ENCODE measurements around the gene PLPP3. TPM values are rescaled to one million over a fixed set of nuclear protein-coding genes. Genes with fewer than 3 reads are reported as not detected.
A peak's percentile ranks its signal among the peaks of the same experiment; 100 is the strongest.
"Not testable (repeated sequence)": the region's sequence is repeated elsewhere in the genome, so short reads cannot be mapped to it uniquely, and the experiment has no call there.

PLPP3 gene
- 198 TPM for total RNA-seq

DNA sequence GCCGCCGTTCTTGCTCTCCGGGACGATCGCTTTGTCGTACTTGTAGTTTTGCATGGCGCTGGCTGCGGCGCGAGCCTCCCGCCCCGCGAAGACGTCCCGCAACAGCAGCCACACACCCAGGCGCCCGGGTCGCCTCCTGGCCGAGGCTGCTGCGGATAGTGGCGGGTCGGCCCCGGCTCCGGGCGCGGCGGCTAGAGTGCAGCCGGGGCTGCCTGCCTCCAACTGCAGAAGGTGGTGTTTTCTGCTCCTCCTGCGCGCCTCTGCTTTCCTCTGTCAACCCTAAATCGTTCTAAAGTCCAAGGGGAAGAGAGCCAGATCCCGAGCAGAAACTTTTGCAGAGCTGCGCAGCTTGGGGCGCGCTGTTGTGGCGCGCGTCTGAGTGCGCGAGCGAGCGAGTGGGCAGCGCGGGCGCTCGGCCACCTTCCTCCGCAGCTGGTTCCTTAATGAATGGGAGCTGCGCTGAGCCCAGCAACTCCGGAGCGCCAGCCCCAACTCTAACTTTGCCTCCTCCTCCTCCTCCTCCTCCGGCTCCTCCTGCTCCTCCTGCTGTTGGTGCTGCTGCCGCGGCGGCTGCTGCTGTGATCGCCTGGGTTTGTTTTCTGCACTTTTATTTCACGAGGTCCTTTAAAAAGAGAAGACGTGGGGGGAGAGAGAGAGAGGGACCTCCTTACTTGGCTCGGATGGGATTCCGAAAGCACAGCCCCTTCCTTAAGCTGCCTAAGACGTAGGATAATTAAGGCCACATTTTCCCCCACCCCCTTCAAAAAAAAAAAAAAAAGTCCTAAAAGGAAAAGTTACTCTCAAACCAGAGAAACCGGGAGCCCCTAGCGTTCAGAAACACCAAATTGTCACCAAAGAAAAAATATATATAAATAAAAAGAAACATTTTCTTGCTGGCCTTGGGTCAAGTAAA, at the start of gene PLPP3:
PLPP3 (minus strand) TSS at position 601 of the 913 bp plus-strand sequence; CDS start at position 54, 547 bp downstream.
- intact Hi-C loops (cut with DNase I) = no loop called here
- DNase-seq (ENCODE audit: low spot score) (peak; percentile 91), ATAC-seq (peak; percentile 91)

DNA sequence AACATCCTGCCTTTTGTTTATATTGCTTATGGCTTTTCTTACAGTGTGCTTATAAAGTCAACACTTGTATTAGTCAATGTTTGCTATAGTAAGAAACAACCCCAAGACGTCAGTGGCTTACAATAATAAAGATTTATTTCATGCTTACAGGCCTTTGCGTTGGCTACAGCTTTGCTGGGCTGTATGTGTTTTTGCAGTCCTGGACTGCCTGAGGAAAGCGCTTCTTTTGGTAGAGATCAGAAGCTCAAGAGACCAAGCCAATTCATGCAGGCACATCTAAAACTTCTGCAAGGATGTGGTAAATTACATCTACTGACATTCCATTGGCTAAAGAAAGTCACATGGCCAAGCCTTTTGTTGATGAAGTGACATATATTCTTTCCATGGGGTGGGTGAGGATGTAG, 48.3 kb upstream of the PLPP3 start:
- ATAC-seq = no peak
- intact Hi-C loops (cut with DNase I) = no loop called here
- no peak for DNase-seq (ENCODE audit: low spot score)

DNA sequence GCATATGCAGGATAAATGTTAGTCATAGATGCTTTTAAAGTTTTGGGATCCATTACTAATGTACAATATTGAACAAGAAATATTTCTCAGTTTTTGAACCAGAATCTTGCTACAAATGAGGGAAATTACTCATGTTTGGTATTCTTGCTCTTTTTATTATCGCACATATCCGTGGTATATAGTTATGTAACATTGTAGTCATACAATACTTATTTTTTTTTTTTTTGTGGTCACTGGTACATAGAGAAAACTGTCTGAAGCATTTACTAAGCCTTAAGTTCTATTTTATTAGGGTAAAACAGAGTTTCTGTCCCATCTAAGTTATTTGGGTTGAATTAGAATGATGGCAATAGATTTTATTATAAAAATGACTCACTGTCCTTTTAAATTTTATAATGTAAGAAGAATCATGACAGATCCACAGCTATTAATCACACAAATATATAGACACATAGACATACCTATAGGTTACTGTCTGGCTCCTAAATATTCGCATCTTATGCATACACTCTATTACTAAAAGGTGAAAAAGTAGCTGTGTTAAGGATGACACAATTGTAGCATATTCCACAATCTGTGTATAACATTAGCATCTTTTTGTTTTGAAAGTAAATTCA, 47.8 kb upstream of the PLPP3 start:
- DNase-seq (ENCODE audit: low spot score) = no peak
- intact Hi-C loops (cut with DNase I) = no loop called here
- no peak for ATAC-seq

DNA sequence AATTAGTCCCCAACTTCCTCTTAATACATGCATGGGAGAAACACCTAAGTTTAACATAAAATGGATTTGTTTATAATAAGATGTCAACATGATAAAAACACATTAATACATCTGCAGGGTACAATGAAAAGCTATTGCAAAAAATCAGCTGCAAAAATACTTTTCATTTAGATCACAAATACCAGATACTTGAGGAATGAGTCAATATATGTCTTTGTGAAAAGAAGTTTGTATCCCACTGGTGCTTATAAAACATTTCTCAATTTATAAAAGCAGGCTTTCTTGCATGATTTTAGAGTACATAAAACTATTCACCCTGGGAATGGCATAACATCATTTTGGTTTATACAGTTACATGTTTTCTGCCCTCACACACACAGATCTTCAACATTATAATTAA, 47.2 kb upstream of the PLPP3 start:
- ATAC-seq (no peak), DNase-seq (ENCODE audit: low spot score) (no peak)
- intact Hi-C loops (cut with DNase I) = no loop called here

DNA sequence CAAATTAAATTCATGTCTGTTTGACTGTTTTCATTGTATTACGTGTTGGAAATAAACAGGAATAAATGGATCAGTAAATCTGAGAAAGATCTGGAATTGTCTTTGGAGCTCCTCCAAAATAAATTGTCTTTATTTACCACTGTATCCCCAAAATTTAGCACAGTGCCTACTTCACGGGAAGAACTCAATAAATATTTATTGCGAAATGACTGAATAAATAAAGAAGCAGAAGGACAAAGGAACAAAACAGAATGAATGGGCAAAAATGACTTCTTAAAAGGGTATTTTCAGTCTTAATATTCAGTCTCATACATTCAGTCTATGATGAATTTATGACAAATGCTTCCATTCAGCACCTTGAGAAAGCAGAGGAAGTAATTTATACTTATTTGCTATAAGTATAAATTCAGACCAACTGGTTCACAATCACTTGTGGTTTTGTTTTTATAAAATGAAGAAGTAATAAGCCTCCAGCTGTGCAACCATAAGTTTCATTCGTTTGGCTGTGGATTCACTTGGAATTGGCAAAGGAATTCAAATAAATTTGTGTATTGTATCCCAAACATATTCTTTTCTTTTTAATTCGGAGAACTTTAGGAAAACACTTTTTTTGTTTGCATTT, 46.6 kb upstream of the PLPP3 start:
- intact Hi-C loops (cut with DNase I) = no loop called here
- ATAC-seq (no peak), DNase-seq (ENCODE audit: low spot score) (no peak)

DNA sequence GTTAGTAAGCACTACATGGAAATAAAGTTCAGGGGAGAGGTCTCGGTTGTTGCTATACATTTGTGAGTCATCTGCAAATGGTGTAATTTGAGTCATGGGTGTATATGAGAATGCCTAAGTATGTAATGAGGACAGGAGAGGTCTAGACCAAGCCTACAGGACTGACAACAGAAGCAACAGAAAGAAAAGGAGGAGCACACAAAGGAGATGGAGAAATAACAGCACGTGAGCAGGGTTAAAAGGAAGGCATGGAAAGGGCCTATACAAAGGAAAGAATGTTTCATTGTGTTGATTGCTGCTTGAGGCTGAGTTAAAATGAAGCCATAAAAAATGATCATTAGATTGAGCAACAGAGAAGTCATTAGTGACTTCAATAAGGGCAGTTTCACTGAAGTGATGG, 37.8 kb upstream of the PLPP3 start:
- no peak for ATAC-seq
- intact Hi-C loops (cut with DNase I) = no loop called here

DNA sequence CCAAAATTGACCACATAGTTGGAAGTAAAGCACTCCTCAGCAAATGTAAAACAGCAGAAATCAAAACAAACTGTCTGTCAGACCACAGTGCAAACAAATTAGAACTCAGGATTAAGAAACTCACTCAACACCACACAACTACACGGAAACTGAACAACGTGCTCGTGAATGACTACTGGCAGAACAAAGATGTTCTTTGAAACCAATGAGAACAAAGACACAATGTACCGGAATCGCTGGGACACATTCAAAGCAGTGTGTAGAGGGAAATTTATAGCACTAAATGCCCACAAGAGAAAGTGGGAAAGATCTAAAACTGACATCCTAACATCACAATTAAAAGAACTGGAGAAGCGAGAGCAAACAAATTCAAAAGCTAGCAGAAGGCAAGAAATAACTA, 31.4 kb upstream of the PLPP3 start:
- ATAC-seq; DNase-seq (ENCODE audit: low spot score); intact Hi-C loops (cut with DNase I): not testable (repeated sequence)

More for the DNA sequence above, 37.8 kb upstream of the PLPP3 start:
- DNase-seq (ENCODE audit: low spot score) = no peak

DNA sequence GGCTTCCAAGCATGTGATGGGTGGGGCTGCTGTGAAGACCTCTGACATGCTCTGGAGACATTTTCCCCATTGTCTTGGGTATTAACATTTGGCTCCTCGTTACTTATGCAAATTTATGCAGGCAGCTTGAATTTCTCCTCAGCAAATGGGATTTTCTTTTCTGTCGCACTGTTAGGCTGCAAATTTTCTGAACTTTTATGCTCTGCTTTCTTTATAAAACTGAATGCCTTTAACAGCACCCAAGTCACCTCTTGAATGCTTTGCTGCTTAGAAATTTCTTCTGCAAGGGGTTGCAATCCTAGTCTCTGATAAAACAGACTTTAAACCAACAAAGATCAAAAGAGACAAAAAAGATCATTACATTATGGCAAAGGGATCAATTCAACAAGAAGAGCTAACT, 30.7 kb upstream of the PLPP3 start:
- ATAC-seq; intact Hi-C loops (cut with DNase I); DNase-seq (ENCODE audit: low spot score): not testable (repeated sequence)

DNA sequence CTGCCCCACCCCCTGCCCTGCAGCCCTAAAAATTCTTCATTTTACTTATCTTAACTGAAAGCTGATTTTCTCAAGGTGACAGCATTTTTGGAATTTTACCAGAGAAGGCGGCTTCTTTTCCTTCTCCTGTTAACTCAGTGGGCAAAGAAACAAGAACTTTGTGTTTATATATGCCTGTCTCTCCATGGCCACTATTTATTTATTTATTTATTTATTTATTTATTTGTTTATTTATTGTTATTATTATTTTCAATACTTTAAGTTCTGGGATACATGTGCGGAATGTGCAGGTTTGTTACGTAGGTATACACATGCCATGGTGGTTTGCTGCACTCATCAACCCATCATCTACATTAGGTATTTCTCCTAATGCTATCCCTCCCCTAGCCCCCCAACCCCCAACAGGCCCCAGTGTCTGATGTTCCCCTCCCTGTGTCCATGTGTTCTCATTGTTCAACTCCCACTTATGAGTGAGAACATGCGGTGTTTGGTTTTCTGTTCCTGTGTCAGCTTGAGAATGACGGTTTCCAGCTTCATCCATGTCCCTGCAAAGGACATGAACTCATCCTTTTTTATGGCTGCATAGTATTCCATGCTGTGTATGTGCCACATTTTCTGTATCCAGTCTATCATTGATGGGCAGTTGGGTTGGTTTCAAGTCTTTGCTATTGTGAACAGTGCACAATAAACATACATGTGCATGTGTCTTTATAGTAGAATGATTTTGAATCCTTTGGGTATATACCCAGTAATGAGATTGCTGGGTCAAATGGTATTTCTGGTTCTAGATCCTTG, 16.2 kb upstream of the PLPP3 start:
- intact Hi-C loops (cut with DNase I); DNase-seq (ENCODE audit: low spot score); ATAC-seq: not testable (repeated sequence)

DNA sequence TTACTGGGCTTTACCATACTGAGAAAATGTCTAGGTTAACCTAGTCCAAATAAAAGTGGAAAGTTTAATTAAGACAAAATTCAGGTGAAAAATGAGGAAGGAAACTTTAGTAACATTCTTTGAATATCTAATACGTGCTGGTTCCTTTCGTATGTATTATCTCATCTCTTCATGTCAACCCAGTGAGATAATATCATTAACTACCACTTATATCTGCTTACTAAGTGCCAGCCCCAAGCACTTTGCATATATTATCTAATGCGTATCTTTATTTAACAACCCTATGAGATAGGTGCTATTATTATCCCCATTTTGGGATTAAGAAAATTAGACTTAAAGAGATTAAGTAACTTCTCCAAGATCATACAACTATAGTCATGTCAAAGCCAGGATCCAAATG, 12.5 kb upstream of the PLPP3 start:
- DNase-seq (ENCODE audit: low spot score) (no peak), ATAC-seq (no peak)
- intact Hi-C loops (cut with DNase I) = loop anchor here (5.0 kb wide), 1 partner anchor 1315 kb away; no protein-coding TSS in a partner anchor

DNA sequence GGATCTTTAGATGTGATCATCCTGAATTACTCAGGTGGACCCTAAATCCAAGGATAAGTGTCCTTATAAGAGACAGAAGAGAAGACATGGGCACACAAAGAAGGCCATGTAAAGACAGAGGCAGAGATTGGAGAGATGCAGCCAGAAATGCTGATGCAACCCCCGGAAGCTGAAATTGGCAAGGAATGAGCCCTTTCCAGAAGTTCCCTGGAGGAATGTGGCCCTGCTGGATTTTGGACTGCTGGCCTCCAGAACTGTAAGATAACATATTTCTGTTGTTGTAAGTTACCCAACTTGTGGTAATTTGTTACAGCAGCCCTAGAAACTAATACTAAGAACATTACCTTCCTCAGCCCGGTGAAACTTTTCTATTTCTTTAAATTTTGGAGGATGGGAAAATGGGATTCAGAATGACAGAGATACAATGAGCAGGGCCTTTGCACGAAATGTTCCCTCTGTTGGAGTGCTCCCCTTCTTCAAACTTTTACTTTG, 11.2 kb upstream of the PLPP3 start:
- ATAC-seq = no peak
- no peak for DNase-seq (ENCODE audit: low spot score)
- intact Hi-C loops (cut with DNase I) = loop anchor here (5.0 kb wide), 1 partner anchor 1313 kb away; no protein-coding TSS in a partner anchor

DNA sequence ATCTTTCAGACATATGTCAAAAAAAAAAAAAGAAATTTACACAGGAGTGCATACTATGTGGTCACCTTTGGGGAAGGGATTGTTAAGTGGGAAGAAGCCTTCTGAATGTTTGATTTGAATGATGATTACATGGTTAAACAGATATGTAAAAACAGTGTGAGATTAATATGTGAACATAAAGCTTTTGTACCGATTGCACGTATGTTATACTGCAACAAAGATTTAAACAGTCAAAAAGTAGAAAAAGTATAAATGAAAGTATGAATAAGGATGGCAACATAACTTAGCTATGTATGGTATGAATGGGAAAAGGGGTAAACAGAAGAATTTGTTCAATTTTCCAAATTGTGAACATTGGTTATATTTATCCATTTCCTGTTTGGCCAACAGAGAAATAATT, 10.0 kb upstream of the PLPP3 start:
- ATAC-seq = no peak
- intact Hi-C loops (cut with DNase I) = no loop called here
- DNase-seq (ENCODE audit: low spot score) = no peak

DNA sequence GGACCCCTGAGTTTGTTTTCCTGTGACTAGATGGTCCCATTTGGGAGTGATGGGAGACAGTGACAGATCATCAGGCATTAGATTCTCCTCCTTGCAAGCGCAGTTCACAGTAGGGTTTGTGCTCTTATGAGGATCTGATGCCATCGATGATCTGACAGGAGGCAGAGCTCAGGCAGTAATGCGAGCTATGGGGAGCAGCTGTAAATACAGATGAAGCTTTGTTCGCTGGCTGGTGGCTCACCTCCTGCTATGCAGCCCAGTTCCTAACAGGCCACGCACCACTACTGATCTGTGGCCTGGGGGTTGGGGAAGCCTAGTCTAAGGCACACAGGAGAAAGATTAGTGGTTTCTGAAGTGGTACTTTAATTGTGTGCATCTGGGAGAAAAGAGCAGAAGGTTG, 7.1 kb upstream of the PLPP3 start:
- intact Hi-C loops (cut with DNase I) = no loop called here
- DNase-seq (ENCODE audit: low spot score) (no peak), ATAC-seq (no peak)

DNA sequence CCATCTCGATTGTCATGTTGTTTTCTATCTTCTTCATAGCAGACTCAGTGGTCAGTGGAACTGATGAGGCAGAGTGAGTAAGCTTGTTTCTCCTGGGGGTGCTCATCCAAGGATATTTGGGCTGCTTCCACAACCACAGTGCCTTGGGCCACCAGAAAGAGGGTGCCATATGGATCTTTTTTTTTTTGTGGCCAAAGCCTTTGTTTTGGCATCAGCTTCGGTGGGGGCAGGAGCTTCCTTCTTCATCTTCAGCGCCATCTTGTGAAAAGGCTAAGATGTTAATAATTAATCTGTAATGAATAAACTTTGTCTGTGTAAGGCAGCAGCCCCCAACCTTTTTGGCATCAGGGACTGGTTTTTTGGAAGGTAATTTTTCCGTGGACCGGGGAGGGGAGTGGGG, 6.6 kb upstream of the PLPP3 start:
- intact Hi-C loops (cut with DNase I) = no loop called here
- DNase-seq (ENCODE audit: low spot score) (no peak), ATAC-seq (no peak)

DNA sequence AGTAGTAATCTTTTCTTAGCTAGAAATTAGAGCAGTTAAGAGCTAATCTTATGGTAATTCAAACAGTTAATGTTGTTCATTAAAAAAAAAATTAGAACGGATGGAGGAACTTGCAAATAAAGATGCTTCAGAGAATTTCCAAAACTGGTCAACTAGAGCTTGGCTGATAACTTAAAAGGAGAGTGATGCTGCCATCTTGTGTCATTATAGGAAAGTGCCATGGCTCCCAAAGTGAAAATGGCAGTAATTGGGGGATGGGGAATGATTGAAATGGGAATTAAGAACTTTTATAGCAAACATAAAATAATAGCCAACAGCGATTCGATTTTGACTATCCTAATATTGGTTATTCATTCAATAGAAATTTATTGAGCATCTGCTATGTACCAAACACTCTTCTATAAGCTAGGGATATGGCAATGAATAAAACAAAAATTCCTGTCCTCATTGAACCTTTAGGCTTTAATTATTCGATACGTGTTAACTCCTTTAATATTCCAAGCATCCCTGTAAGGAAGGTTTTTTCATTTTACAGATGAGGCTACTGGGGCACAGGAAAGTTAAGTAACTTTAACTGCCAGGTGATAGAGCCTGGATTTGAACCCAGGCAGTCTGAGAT, 5.7 kb upstream of the PLPP3 start:
- DNase-seq (ENCODE audit: low spot score) = no peak
- intact Hi-C loops (cut with DNase I) = loop anchor here (5.0 kb wide), 1 partner anchor 1298 kb away; no protein-coding TSS in a partner anchor
- ATAC-seq = peak; percentile 82

DNA sequence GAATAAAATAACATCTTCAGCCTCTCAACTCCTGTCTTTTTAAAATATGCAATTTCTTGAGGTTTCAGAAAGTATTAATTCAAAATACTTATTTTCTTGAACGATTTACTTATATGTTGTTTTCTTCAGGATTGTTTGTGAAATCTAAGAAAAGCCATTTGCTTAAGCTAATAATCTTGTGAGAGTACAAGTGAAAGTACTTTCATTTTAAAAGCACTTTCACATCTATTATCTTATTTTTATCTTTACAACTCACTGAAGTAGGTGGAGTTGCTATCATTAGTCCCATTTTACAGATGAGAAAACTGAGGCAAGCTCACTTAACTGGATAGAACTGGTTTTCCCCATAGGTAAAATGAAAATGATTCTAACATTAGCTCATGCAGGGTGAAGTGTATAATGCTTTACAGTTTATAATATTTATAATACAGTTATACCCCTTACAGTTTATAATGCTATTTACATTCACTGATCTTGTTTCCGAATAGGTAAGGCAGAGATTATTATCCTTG, 4.7 kb upstream of the PLPP3 start:
- DNase-seq (ENCODE audit: low spot score) (no peak), ATAC-seq (no peak)
- intact Hi-C loops (cut with DNase I) = loop anchor here (5.0 kb wide), 1 partner anchor 1297 kb away; no protein-coding TSS in a partner anchor

DNA sequence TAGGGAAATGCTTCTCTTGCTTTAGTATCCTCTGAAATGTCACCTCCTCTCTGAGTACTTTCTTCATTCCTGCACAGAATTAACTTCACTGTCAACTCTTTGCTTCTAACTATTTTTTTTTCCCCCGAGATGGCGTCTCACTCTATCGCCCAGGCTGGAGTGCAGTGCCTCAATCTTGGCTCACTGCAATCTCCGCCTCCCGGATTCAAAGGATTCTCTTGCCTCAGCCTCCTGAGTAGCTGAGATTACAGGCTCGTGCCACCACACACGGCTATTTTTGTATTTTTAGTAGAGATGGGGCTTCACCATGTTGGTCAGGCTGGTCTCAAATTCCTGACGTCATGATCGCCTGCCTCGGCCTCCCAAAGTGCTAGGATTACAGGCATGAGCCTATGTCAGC, 1.4 kb upstream of the PLPP3 start:
- intact Hi-C loops (cut with DNase I) = loop anchor here (5.0 kb wide), 1 partner anchor 1293 kb away; no protein-coding TSS in a partner anchor
- DNase-seq (ENCODE audit: low spot score) = no peak
- no peak for ATAC-seq
